GM19397 (cell line): ENCODE results near the gene CHRNB4.
"Not testable (repeated sequence)": the region's sequence is repeated elsewhere in the genome, so short reads cannot be mapped to it uniquely, and the experiment has no call there.

ENCODE experiments used
- ATAC-seq: cut with Tn5 transposase; IDR thresholded peaks from one replicate; pipeline ENCODE4 v1.9.1; 2021; ENCODE audit warnings: mild to moderate bottlenecking, moderate library complexity; ENCODE audit not compliant: unreplicated experiment

Gene CHRNB4

DNA sequence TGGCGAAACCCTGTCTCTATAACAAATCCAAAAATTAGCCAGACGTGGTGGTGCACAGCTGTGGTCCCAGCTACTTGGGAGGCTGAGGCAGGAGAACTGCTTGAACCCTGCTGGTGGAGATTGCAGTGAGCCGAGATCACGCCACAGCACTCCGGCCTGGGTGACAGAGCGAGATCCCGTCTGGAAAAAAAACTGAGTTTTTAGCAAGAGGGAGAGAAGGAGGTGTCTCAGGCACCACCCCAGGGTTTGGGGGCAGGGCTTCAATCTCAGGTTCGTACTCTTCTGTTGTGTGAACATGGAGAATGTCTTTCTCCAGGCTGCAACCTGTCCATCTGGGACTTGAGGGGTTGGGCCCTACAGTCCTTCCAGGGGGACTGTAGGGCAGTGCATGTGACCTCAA is 22.9 kb downstream of the CHRNB4 start:
- no peak for ATAC-seq

DNA sequence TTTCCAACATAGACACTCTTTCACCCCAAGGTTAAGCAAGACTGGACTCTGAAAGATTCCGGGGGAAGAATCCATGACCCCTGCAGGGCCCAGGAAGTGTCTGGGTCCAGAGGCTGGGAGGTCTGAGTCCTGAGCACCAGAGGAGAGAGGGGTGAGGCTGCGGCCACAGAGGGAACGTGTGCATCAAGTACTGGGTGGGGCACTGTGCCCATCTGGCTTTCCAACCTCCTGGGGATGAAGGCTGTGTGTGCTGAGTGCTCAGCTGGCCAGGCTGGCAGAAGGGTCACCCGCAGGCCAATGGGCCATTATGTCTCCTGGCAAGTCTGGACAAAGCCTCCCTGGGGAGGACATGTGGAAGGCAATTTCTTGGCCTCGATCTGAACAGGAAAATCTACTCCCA is 23.5 kb downstream of the CHRNB4 start:
- no peak for ATAC-seq

DNA sequence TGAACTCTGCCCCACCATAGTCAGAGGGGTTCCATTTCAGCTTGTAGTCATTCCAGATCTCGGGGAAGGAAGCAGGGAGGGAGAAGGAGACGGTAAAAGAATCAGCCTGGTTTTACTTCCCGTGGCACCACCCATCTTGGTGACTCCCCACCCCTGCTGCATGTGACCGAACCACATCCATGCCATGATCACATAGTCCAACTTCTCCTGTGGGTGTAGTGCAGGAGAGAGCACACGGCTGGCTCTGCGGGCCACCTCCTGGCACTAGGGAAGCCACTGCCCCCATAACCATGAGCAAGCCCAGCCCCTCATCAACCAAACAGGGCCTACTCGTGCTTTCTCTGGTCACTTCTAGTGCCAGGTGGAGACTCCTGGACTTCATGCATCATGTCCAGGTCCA is 23.9 kb downstream of the CHRNB4 start:
- no peak for ATAC-seq

DNA sequence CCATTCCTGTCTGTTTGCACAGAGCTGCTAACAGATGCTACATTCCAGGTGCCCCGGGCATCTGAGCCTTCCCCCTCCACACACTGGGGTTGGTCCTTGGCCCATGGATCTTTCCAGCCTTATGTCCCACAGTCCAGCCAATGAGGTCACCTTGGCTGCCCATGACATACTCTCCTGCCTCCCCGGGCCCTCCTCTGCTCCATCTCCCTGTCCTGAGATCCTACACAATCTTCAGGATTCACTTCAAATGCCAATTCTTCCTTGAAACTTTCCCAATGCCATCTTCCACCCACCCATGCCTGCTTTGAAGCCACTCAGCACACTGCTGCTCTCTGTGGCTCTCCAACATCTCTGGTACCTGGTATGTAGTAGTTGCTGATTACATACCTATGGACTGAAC is 24.5 kb downstream of the CHRNB4 start:
- ATAC-seq = no peak

DNA sequence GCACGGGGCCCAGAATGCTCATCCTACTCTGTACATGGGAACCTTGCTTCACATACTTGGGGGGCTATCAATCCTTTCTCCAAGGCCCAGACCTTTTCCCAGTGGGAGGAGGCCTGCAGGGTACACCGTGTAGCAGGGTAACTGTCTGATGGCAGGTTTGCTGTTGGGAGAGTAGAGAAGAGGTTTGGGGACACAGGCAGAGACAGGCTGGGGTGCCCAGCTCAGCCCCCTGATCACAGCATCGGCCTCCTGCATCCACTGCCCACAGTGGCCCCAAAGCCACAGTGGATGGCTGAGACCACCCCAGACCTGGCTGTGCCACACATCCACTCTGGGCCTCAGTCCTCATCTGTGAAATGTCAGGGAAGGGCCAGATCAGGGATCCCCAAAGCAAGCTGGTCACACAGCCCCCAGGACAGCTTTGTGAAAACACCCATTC is 25.8 kb downstream of the CHRNB4 start:
- no peak for ATAC-seq

DNA sequence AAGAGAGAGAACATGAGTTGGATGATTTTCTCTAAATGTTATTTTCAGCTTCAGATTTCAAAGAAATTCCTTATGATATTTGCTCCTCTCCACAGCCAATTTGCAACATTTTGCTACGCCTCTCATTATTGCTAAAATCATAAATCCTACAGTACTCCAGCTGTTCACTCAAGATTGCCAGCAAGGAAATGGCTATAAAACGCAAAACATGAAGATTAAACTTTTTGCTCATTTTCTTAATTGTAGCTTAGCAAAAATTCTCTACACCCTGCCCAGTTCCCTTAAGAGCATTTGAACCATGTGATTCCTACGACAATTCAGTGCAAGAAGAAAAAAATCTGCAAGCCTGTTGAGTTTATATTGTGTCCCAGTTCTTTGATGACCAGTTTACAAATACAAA is 27.0 kb downstream of the CHRNB4 start:
- ATAC-seq = no peak

DNA sequence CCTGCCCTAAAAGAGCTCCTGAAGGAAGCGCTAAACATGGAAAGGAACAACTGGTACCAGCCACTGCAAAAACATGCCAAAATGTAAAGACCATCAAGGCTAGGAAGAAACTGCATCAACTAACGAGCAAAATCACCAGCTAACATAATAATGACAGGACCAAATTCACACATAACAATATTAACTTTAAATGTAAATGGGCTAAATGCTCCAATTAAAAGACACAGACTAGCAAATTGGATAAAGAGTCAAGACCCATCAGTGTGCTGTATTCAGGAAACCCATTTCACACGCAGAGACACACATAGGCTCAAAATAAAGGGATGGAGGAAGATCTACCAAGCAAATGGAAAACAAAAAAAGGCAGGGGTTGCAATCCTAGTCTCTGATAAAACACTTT is 31.5 kb downstream of the CHRNB4 start:
- ATAC-seq = not testable (repeated sequence)

DNA sequence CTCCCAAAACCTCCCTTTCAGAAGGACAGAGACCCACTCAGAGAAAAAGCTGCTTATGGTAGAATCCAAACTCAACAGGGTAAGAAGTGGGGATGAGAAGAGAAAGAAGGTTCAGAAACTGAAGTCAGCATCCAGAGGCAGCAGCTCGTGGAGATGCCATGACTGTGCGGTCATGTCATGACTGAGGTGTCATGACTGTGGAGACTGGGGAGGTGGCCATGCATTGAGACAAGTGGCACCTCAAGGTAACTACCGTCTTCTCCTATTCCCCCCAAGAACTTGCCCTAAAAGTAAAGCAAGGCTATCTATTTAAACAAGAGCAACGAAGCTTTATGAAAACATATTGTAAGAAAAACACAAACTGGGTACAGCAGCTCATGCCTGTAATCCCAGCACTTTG is 35.3 kb downstream of the CHRNB4 start:
- no peak for ATAC-seq

DNA sequence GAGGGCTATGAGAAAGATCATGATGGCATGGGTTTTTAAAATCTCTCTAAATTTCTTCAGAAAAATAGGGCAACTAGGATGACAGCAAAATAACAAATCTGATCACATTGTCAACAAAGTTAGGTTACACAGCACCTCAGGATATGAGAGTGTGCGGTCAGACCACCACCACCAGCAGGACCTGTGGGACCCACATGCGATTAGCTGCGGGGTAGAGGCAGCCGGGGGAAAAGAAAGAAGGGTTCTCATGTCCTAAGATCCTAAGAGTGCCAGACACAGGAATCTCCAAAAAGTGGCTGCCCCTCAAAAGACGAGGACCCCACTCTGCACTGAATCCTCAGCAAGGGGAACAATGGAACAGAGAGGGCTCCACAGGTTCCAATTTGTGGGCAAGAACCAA is 35.8 kb downstream of the CHRNB4 start:
- no peak for ATAC-seq

DNA sequence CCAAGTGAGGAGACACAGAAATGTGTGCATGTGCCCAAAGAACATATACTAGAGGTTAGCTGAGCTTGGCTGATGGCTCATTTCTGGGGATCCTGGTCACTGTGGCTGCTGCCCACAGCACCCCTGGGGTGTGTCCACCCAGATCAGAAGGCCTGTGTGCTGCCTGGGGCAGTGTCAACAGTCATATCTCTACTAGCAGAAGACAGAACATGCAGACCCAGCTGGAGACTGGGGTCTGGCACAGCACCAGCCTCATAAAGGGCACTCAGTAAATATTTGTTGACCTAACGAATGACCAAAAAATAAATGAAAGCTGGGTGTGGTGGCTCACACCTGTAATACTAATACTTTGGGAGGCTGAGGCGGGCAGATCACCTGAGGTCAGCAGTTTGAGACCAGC is 36.6 kb downstream of the CHRNB4 start:
- no peak for ATAC-seq

DNA sequence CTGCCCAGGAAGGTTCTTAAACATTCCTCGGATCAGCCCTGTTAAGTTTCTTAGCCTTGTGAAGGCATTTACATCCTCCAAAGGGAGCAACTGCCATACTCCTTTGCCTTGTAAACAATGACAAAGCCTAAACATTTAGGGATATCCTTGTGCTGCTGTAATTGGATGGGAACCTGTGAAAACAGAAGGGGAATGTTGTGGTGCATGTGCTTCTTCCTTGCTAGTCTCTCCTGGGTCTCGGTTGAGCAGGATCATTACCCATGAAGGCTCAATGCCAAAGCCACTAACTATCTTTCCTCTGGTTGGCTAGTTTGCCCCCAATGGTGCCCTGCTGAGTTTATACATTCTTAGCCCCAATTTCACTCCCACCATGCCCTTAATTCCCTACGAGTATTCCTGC is 37.5 kb downstream of the CHRNB4 start:
- ATAC-seq = no peak

DNA sequence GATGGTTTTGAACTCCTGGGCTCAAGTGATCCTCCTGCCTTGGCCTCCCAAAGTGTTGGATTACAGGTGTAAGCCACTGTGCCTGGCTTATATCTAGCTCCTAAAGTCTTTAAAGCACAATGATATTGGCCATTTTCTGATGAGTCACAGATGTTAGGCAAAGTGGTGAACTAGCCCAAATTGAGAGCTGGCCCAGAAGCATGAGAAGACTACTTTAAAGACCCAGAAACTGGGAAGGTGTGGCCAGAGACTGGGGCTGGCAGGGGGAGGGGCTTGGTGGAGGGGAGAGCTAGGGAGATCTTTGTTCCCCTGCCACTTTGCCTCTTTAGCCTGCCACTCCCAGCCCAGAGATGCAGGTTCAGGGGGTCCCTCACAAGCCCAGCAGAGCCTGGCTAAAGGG is 41.8 kb downstream of the CHRNB4 start:
- ATAC-seq = no peak

DNA sequence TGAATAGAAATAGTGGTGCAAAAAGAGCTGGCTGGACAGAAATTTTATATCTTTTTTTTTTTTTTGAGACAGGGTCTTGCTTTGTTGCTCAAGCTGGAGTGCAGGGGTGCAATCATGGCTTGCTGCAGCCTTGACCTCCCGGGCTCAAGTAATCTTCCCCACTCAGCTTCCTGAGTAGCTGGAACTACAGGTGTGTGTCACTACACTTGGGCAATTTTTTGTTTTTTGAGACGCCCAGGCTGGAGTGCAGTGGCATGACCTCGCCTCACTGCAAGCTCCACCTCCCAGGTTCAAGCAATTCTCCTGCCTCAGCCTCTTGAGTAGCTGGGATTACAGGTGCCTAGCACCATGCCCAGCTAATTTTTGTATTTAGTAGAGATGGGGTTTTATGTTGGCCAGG is 42.7 kb downstream of the CHRNB4 start:
- no peak for ATAC-seq

DNA sequence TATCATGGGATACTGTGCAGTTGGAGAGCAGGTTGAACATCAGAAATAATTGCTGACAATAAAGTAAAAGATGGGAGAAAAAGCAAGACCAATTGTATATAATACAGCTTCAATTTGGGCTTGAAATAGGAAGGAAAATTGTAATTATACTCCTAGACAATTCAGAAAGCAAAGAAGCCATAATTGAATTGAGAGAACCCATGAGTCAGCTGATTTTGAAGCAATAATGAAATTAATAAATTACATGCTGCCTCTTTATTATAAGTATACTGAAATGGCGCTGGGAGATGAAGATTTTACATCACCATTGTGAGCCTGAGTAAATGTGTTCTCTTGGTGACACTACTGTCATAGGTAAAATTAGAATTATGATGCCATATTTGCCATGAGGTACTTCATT is 43.4 kb downstream of the CHRNB4 start:
- ATAC-seq = no peak

DNA sequence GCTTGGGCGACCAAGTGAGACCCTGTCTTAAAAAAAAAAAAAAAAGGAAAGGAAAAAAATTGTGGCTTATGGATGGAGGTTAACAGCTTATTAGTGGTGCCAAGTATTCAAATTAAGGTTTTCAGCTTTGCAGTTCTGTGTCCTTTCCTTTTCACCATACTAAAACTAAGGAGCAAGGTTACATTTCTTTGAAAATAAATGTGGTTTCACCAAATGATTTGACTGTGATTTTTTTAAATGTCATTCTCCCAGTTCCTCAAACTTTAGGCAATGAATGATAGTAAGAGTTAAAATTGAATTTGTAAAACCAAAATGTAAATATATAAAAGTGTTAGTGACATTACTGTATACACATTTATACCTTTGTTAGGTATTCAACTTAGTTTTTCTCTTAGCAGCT is 66.1 kb downstream of the CHRNB4 start:
- no peak for ATAC-seq
